ENCODE measurements around the gene ZPBP2.

Gene ZPBP2

GRCh38 chr17:39919087-39919683 lies 51.2 kb downstream of the ZPBP2 start:
- no peak for DNase-seq

GRCh38 chr17:39920218-39921210 lies 52.5 kb downstream of the ZPBP2 start:
- no peak for DNase-seq

- no peak for DNase-seq
These were observed 53.3 kb downstream of the ZPBP2 start for GRCh38 chr17:39921323-39921722.

DNA sequence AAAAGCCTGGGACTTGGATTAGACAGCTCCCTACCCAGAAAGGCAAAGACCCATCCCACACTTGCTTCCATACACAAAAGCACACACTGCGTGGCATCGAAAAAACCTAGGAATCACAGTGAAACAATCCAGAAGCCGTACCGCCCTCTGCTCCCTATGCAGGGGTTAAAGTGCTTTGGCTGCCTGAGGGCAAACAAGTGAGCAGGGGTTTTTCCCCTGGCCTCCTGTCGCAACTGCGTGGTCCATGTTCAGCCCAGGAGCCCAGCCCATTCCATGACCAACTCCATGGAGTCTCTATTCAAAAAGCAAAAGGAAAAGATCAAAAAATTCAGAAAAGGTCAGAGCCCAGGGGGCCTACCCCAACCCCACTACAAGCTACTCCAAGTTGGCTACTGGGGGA lies 54.0 kb downstream of the ZPBP2 start:
- DNase-seq, result no peak

- no peak for DNase-seq
These were observed 55.2 kb downstream of the ZPBP2 start for GRCh38 chr17:39923230-39923629.

DNA sequence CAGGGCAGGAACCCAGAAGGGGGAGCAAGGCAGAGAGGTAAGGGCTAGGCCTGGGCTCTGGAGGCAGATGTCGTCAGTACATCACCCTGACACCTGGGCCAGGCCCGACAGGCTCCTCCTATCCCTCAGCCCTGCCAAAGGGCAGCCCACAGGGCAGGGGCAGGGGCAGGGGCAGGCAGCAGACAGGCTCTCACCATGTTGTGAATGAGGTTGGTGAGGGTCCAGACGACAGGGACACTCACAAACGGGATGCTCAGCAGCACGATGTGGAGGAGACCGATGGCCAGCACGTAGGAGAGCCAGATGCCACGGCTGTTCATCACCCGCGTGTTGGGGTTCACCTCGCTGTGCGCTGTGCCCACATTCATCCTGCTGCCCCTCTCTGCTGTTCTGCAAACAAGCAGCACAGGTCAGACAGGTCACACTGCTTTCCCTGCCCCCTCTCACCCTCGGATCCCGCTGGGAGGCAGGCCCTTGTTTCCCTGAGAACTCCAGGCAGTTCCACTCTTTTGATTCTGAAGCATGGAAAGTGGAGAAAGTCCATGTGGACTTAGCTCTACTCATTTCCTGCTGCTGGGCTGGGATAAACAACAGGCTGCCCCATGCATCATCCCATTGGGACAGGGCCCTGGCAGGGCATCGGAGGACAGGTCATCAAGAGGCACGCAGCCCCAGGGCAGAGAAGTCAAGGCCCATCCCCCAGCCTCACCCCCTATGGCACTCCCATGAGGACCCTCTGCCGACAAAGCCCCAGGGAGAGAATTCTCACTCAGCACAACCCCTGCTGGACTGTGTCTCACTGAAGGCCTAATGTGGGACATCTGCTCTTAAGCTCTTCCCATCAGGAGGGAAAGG lies 56.1 kb downstream of the ZPBP2 start:
- no peak for DNase-seq

DNA sequence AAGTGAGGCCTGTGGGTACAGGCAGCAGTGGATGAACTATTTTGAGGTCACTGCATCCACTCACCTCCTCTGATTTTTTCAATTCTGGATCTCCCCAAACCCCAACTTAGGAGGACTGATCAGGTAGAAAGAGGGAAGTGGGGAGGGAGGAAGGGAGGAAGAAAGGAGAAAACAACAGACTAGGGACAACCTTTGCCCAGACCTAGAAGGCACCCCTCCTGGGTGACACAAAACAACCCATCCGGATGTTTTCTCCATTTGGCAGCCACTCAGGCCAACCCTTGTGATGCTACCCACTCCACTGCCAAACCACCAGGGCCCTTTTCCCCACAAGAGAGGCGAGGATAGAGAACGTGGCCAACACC lies 56.7 kb downstream of the ZPBP2 start:
- DNase-seq, result no peak

- DNase-seq, result no peak
These were observed 57.5 kb downstream of the ZPBP2 start for GRCh38 chr17:39925282-39926134.

DNA sequence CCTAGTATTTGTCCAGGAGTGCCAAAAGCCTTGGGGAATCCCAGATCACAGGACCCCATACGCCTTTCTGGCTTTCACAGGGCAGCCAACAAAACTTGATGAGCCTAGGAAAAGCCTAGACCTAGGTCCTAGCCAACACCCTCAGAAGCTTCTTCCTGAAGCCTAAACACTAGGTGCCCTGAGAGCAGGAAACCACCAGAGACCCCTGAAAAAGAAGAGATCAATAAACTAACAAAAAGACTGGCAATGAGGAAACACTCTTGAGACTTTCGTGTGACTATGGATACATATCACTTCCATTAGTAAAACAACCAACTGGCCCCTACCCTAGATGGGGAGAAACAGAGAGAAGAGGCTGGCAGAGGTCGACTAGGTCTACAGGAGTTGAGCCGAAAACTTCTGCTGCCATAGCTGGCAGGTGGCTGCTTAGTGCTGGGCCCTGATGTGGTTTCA lies 58.2 kb downstream of the ZPBP2 start:
- DNase-seq, result no peak

- no peak for DNase-seq
These were observed 58.6 kb downstream of the ZPBP2 start for GRCh38 chr17:39926588-39927100.
